Body of pancreas (tissue), 4 donors: Measurements from ENCODE around the gene KNDC1. TPM values are rescaled to one million over a fixed set of nuclear protein-coding genes. Genes with fewer than 3 reads are reported as not detected.
A peak's percentile ranks its signal among the peaks of the same experiment; 100 is the strongest.

Experiments used
- ATAC-seq: fragments of 150-250 bp; one replicate; pipeline ENCODE4 v1.9.1; 2016
- DNase-seq, 4 donors: peaks; one replicate each; pipeline ENCODE4 v3.0.0-alpha.2; 2019
- H3K27ac ChIP-seq, 4 donors: fragments of 200-600 bp; sonication (generic); 1 replicate in 3 of 4; 2 replicates in 1 of 4; pipeline versions ENCODE4 v1.5.1 to v1.6.1; 2016 to 2019; ENCODE audit warnings: mild to moderate bottlenecking in 1 of 4, mixed read lengths in 1 of 4, moderate library complexity in 1 of 4
- H3K27me3 ChIP-seq, 2 donors: fragments of 200-600 bp; sonication (generic); one replicate each; pipeline ENCODE4 v1.6.0; 2016; ENCODE audit warnings: mild to moderate bottlenecking in 1 of 2
- H3K36me3 ChIP-seq, 2 donors: fragments of 200-600 bp; sonication (generic); replicated peaks in 1 of 2; 2 replicates each; pipeline ENCODE4 v1.5.1; 2016; ENCODE audit warnings: low read depth in 2 of 2; ENCODE audit not compliant: insufficient read depth in 1 of 2
- H3K4me1 ChIP-seq: fragments of 200-600 bp; sonication (generic); one replicate; pipeline ENCODE4 v1.6.0; 2016
- H3K4me3 ChIP-seq, 2 donors: fragments of 200-600 bp; sonication (generic); 1 replicate in 1 of 2; 2 replicates in 1 of 2; pipeline ENCODE4 v1.5.1; 2016 to 2019
- H3K9me3 ChIP-seq, 3 donors: fragments of 200-600 bp; sonication (generic); 1 replicate in 2 of 3; 2 replicates in 1 of 3; pipeline ENCODE4 v1.5.1; 2016
- CTCF ChIP-seq, 7 experiments: fragments of 450-650 bp in 4 of 7; fragments of 200-600 bp in 3 of 7; sonication (generic) in 3 of 7; IDR thresholded peaks; one replicate each; pipeline ENCODE4 v1.5.1; 2016 to 2019; ENCODE audit warnings: antibody characterized with exemption in 7 of 7
- POLR2A ChIP-seq, 3 donors: fragments of 450-650 bp; IDR thresholded peaks; one replicate each; pipeline ENCODE4 v1.6.1; 2016; ENCODE audit warnings: antibody characterized with exemption in 3 of 3, mild to moderate bottlenecking in 2 of 3
- WGBS, 2 donors: methylation state at CpG; one replicate each; pipeline ENCODE4 v1.1.5; 2017; 5-methylcytosine and 5-hydroxymethylcytosine counted together
- intact Hi-C: fragments of 100-400 bp; cut with DNase I; formaldehyde crosslinking; loops from one replicate; pipeline ENCODE4 v1.15.1; 2023
- total RNA-seq, 2 donors: library from RNA; depleted of rRNA; stranded (reverse); fragments of >200 nt; gene quantifications; one replicate each; pipeline ENCODE4 v1.1.0, GENCODE V29; 2016

The KNDC1 gene
- total RNA-seq, 2 donors from 2014 or later: 0.52 to 3.3 TPM

- H3K4me3 ChIP-seq: no peak overlapping the region
- 30 to 41% methylated on average over 11 to 13 of the region's 13 CpGs for WGBS, 2 donors
- no peaks in the 10 kb centered on the region for H3K36me3 ChIP-seq
- H3K4me1 ChIP-seq: peaks cover 27% of the 10 kb centered on the region
- H3K27me3 ChIP-seq: no peaks in the 10 kb centered on the region
- TF ChIP-seq CTCF (IDR thresholded peaks at IDR 0.05) (no peak), POLR2A (IDR thresholded peaks at IDR 0.05) (no peak)
- no peak for DNase-seq
- ATAC-seq: no peak
- H3K27ac ChIP-seq: no peak overlapping the region
- no peaks in the 10 kb centered on the region for H3K9me3 ChIP-seq
- intact Hi-C loops: no loop called here
These were observed 94.6 kb downstream of the KNDC1 start for GRCh38 chr10:133254421-133255120.

GRCh38 chr10:133255323-133255722 lies 95.3 kb downstream of the KNDC1 start:
- Histone ChIP-seq H3K27ac (no peak overlapping the region), H3K36me3 (no peaks in the 10 kb centered on the region), H3K9me3 (no peaks in the 10 kb centered on the region), H3K4me3 (no peak overlapping the region), H3K4me1 (peaks cover 27% of the 10 kb centered on the region), H3K27me3 (no peaks in the 10 kb centered on the region)
- intact Hi-C loops: no loop called here
- TF ChIP-seq CTCF (IDR thresholded peaks at IDR 0.05) (no peak), POLR2A (IDR thresholded peaks at IDR 0.05) (no peak)
- DNase-seq: no peak
- ATAC-seq: no peak
- 86 to 100% methylated on average over 3 to 11 of the region's 15 CpGs for WGBS, 2 donors

GRCh38 chr10:133257489-133258065 lies 97.6 kb downstream of the KNDC1 start:
- DNase-seq (peak; percentile 80 to 85 (median 84)), ATAC-seq (peak; percentile 62)
- H3K27me3 ChIP-seq: no peaks in the 10 kb centered on the region
- no peaks in the 10 kb centered on the region for H3K36me3 ChIP-seq
- H3K4me3 ChIP-seq: no peak overlapping the region
- H3K4me1 ChIP-seq: peaks cover 36% of the 10 kb centered on the region
- peak; percentile 25 to 71 (median 53) for TF ChIP-seq CTCF (IDR thresholded peaks at IDR 0.05)
- peak in 2 of 3 donors; percentile 53 to 54 for TF ChIP-seq POLR2A (IDR thresholded peaks at IDR 0.05)
- intact Hi-C loops: no loop called here
- no peaks in the 10 kb centered on the region for H3K9me3 ChIP-seq
- WGBS, 2 donors: 3 to 10% methylated on average over 13 to 27 of the region's 27 CpGs
- peak overlapping the region; percentile 64 to 77 (median 64) for H3K27ac ChIP-seq

- no peaks in the 10 kb centered on the region for H3K27me3 ChIP-seq
- WGBS, 2 donors: 32 to 63% methylated on average over 4 to 20 of the region's 21 CpGs
- H3K27ac ChIP-seq: peak overlapping the region; percentile 64 to 77 (median 64)
- H3K4me3 ChIP-seq: no peak overlapping the region
- H3K36me3 ChIP-seq: no peaks in the 10 kb centered on the region
- ATAC-seq (peak; percentile 31), DNase-seq (peak; percentile 65 to 83 (median 79))
- intact Hi-C loops: no loop called here
- peak in 1 of 3 donors; percentile 13 for TF ChIP-seq POLR2A (IDR thresholded peaks at IDR 0.05)
- TF ChIP-seq CTCF (IDR thresholded peaks at IDR 0.05): no peak
- peaks cover 36% of the 10 kb centered on the region for H3K4me1 ChIP-seq
- no peaks in the 10 kb centered on the region for H3K9me3 ChIP-seq
These were observed 98.2 kb downstream of the KNDC1 start for GRCh38 chr10:133258066-133258817.
